ENCODE measurements around the gene KLRF1. TPM values are rescaled to one million over a fixed set of nuclear protein-coding genes. Genes with fewer than 3 reads are reported as not detected.

The KLRF1 gene
- under 1 TPM; 0.35 to 0.99 (median 0.37) TPM for total RNA-seq

- TF ChIP-seq CTCF (IDR thresholded peaks at IDR 0.05) (no peak), POLR2A (IDR thresholded peaks at IDR 0.05) (no peak)
Measured at GRCh38 chr12:9827209-9827888, at the start of gene KLRF1. KLRF1 (plus strand) TSS chr12:9827481; CDS start chr12:9827545, 64 bp downstream.

GRCh38 chr12:9779209-9779608 lies 48.1 kb upstream of the KLRF1 start:
- intact Hi-C loops (cut with DNase I) = no loop called here
- Histone ChIP-seq H3K36me3 (no peaks in the 10 kb centered on the region), H3K27ac (no peak overlapping the region), H3K4me3 (no peak overlapping the region), H3K4me1 (peaks cover 0 to 30% (median 15%) of the 10 kb centered on the region in 3 donors), H3K27me3 (no peaks in the 10 kb centered on the region), H3K9me3 (no peaks in the 10 kb centered on the region)
- TF ChIP-seq CTCF (IDR thresholded peaks at IDR 0.05) (no peak), POLR2A (IDR thresholded peaks at IDR 0.05) (no peak)
- 66 to 73% methylated on average over 4 of the region's 4 CpGs for WGBS, 2 donors
- DNase-seq = no peak

More at GRCh38 chr12:9827209-9827888, at the start of gene KLRF1:
- Histone ChIP-seq H3K4me3 (no peak within 1 kb of the TSS), H3K36me3 (no peaks in the 10 kb centered on the region), H3K27me3 (no peaks in the 10 kb centered on the region), H3K4me1 (no peaks in the 10 kb centered on the region), H3K27ac (no peak within 1 kb of the TSS), H3K9me3 (no peaks in the 10 kb centered on the region)
- DNase-seq = no peak
- WGBS, 2 donors = 82 to 90% methylated on average over 3 of the region's 3 CpGs
- intact Hi-C loops (cut with DNase I) = no loop called here

GRCh38 chr12:9781360-9781759 lies 45.9 kb upstream of the KLRF1 start:
- no peaks in the 10 kb centered on the region for H3K36me3 ChIP-seq
- peaks cover 0 to 9% (median 0%) of the 10 kb centered on the region in 3 donors for H3K4me1 ChIP-seq
- H3K4me3 ChIP-seq = no peak overlapping the region
- no peaks in the 10 kb centered on the region for H3K9me3 ChIP-seq
- intact Hi-C loops (cut with DNase I) = no loop called here
- WGBS, 2 donors = 75 to 79% methylated on average over 2 of the region's 2 CpGs
- no peak overlapping the region for H3K27ac ChIP-seq
- no peaks in the 10 kb centered on the region for H3K27me3 ChIP-seq
- no peak for DNase-seq
- TF ChIP-seq POLR2A (IDR thresholded peaks at IDR 0.05) = no peak
- no peak for TF ChIP-seq CTCF (IDR thresholded peaks at IDR 0.05)

- DNase-seq = no peak
- 70 to 80% methylated on average over 7 of the region's 7 CpGs for WGBS, 2 donors
- TF ChIP-seq POLR2A (IDR thresholded peaks at IDR 0.05) (no peak), CTCF (IDR thresholded peaks at IDR 0.05) (no peak)
- Histone ChIP-seq H3K9me3 (no peaks in the 10 kb centered on the region), H3K27me3 (no peaks in the 10 kb centered on the region), H3K36me3 (no peaks in the 10 kb centered on the region), H3K4me3 (no peak overlapping the region), H3K4me1 (no peaks in the 10 kb centered on the region), H3K27ac (no peak overlapping the region)
- intact Hi-C loops (cut with DNase I) = no loop called here
Measured at GRCh38 chr12:9782547-9783382, 44.5 kb upstream of the KLRF1 start.

GRCh38 chr12:9784326-9784725 lies 43.0 kb upstream of the KLRF1 start:
- 71 to 90% methylated on average over 2 of the region's 2 CpGs for WGBS, 2 donors
- H3K27me3 ChIP-seq = no peaks in the 10 kb centered on the region
- no peaks in the 10 kb centered on the region for H3K4me1 ChIP-seq
- H3K27ac ChIP-seq = no peak overlapping the region
- TF ChIP-seq CTCF (IDR thresholded peaks at IDR 0.05) (no peak), POLR2A (IDR thresholded peaks at IDR 0.05) (no peak)
- DNase-seq = no peak
- no peak overlapping the region for H3K4me3 ChIP-seq
- intact Hi-C loops (cut with DNase I) = no loop called here
- no peaks in the 10 kb centered on the region for H3K36me3 ChIP-seq
- no peaks in the 10 kb centered on the region for H3K9me3 ChIP-seq
